Esophagus squamous epithelium (tissue), 5 donors: Measurements from ENCODE around the gene SERPINC1. TPM values are rescaled to one million over a fixed set of nuclear protein-coding genes. Genes with fewer than 3 reads are reported as not detected.
"Not testable (repeated sequence)": the region's sequence is repeated elsewhere in the genome, so short reads cannot be mapped to it uniquely, and the experiment has no call there.

ENCODE experiments used
- DNase-seq: peaks from one replicate; lab custom pipeline; 2025; lab: John Stamatoyannopoulos, UW
- H3K27ac ChIP-seq, 4 donors: fragments of 200-600 bp; sonication (generic); one replicate each; pipeline ENCODE4 v1.5.1; 2016 to 2019; ENCODE audit warnings: mild to moderate bottlenecking in 1 of 4
- H3K27me3 ChIP-seq, 4 donors: fragments of 200-600 bp; sonication (generic); 1 replicate in 3 of 4; 2 replicates in 1 of 4; pipeline versions ENCODE4 v1.5.1 to v1.6.0; 2017 to 2021; ENCODE audit warnings: antibody characterized with exemption in 1 of 4
- H3K36me3 ChIP-seq, 3 donors: fragments of 200-600 bp; sonication (generic); one replicate each; pipeline ENCODE4 v1.5.1; 2016 to 2019
- H3K4me1 ChIP-seq, 3 donors: fragments of 200-600 bp; sonication (generic); one replicate each; pipeline ENCODE4 v1.5.1; 2017 to 2019
- H3K4me3 ChIP-seq, 4 donors: fragments of 200-600 bp; sonication (generic); 1 replicate in 3 of 4; 2 replicates in 1 of 4; pipeline ENCODE4 v1.5.1; 2016 to 2019; ENCODE audit warnings: mild to moderate bottlenecking in 2 of 4, moderate library complexity in 1 of 4
- H3K9me3 ChIP-seq, 3 donors: fragments of 200-600 bp; sonication (generic); one replicate each; pipeline ENCODE4 v1.5.1; 2016 to 2019
- POLR2A ChIP-seq, 4 donors: fragments of 450-650 bp; IDR thresholded peaks; one replicate each; pipeline ENCODE4 v1.6.1; 2017; ENCODE audit warnings: antibody characterized with exemption in 4 of 4, mild to moderate bottlenecking in 4 of 4, moderate library complexity in 3 of 4
- WGBS, 2 donors: methylation state at CpG; one replicate each; pipeline ENCODE4 v1.1.5; 2018; 5-methylcytosine and 5-hydroxymethylcytosine counted together
- intact Hi-C: fragments of 100-400 bp; cut with DNase I; formaldehyde crosslinking; loops from one replicate; pipeline ENCODE4 v1.15.0; 2022
- total RNA-seq, 4 donors: library from RNA; depleted of rRNA; stranded (reverse); fragments of >200 nt; gene quantifications; one replicate each; pipeline ENCODE4 v1.1.0, GENCODE V29; 2016
- TF ChIP-seq, protein P1 (sequence below), 6 experiments: fragments of 450-650 bp in 4 of 6; fragments of 200-600 bp in 2 of 6; sonication (generic) in 2 of 6; IDR thresholded peaks; one replicate each; pipeline ENCODE4 v1.5.1; 2016 to 2019; ENCODE audit warnings: antibody characterized with exemption in 6 of 6, mild to moderate bottlenecking in 4 of 6, moderate library complexity in 4 of 6
- donor health status: DM: yes; HTN: yes; CAD: no.

The SERPINC1 gene
- total RNA-seq, 4 donors from 2014 or later: not detected

DNA sequence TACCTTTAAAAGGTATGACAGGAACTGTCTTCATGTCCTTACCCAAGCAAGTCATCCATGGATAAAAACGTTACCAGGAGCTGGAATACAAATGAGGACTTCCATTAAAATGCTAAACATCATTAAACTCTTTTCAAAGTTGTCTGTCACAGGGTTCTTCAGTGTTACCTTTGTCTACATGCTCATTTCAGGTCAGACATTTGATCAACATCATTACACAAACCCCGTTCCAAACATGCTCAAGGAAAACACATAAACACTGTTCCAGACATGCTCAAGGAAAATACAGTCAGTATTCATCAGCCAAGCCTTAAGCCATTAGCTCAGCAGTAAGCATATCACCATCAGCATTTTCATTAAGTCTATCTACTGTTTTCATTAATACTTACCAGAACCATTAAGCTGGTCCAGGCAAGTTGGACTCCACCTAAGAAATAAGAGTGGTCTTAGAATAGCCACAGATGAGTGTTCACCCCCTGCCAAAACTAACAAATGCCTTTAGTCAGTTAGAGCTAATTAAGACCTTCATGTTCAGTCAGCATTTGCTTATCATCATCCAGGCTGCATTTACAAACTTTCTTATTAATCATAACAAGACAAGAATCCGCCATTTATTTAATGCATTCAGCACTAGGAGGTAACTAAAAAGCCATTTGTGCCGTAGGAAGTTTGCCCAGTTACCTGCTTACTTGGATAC is 51.5 kb downstream of the SERPINC1 start:
- H3K36me3 ChIP-seq: peaks cover 8 to 64% (median 17%) of the 10 kb centered on the region in 3 donors
- intact Hi-C loops: no loop called here
- H3K27me3 ChIP-seq: no peaks in the 10 kb centered on the region
- H3K4me3 ChIP-seq: peak overlapping the region; percentile 74 to 94 (median 81)
- TF ChIP-seq POLR2A (IDR thresholded peaks at IDR 0.05): no peak
- TF ChIP-seq, protein P1, sequence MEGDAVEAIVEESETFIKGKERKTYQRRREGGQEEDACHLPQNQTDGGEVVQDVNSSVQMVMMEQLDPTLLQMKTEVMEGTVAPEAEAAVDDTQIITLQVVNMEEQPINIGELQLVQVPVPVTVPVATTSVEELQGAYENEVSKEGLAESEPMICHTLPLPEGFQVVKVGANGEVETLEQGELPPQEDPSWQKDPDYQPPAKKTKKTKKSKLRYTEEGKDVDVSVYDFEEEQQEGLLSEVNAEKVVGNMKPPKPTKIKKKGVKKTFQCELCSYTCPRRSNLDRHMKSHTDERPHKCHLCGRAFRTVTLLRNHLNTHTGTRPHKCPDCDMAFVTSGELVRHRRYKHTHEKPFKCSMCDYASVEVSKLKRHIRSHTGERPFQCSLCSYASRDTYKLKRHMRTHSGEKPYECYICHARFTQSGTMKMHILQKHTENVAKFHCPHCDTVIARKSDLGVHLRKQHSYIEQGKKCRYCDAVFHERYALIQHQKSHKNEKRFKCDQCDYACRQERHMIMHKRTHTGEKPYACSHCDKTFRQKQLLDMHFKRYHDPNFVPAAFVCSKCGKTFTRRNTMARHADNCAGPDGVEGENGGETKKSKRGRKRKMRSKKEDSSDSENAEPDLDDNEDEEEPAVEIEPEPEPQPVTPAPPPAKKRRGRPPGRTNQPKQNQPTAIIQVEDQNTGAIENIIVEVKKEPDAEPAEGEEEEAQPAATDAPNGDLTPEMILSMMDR (IDR thresholded peaks at IDR 0.05): no peak
- H3K27ac ChIP-seq: peak overlapping the region in 3 of 4 donors; percentile 35 to 99 (median 94)
- H3K9me3 ChIP-seq: no peaks in the 10 kb centered on the region
- DNase-seq: no peak
- peaks cover 0 to 53% (median 29%) of the 10 kb centered on the region in 3 donors for H3K4me1 ChIP-seq
- WGBS, 2 donors: 14 to 28% methylated on average over 4 of the region's 4 CpGs

DNA sequence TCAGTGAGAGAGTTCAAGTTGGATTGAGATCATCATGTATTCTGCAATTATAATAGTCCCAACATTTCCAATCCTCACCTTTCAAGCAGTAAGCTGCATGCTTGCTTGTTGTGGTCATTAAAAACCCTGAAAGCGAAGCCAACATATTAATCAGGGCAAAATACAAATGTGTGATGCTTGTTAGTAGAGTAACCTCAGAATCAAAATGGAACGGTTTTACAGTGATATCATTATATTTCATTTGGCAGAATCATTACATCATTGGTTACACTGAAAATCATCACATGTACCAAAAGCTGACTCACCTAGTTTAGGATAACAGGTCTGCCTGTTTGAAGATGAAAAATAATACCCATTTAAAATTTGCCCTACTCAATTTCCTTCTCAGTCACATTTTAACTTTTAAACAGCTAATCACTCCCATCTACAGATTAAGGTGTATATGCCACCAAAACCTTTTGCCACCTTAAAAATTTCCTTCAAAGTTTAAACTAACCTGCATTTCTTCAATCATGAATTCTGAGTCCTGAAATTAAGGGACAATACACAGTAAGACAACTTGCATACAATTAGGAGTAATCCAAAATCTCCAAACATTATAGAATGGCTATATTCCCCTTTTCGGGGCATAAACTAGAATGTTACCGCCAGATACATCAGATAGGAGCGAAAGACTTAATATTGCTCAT is 52.8 kb downstream of the SERPINC1 start:
- H3K27me3 ChIP-seq: no peaks in the 10 kb centered on the region
- DNase-seq: no peak
- peak overlapping the region in 2 of 4 donors; percentile 4 for H3K27ac ChIP-seq
- 70 to 75% methylated on average over 5 of the region's 5 CpGs for WGBS, 2 donors
- TF ChIP-seq, protein P1 (IDR thresholded peaks at IDR 0.05): no peak
- TF ChIP-seq POLR2A (IDR thresholded peaks at IDR 0.05): no peak
- intact Hi-C loops: no loop called here
- H3K4me1 ChIP-seq: peaks cover 0 to 42% (median 26%) of the 10 kb centered on the region in 3 donors
- peak overlapping the region in 2 of 4 donors; percentile 86 to 94 for H3K4me3 ChIP-seq
- H3K9me3 ChIP-seq: no peaks in the 10 kb centered on the region
- peaks cover 8 to 75% (median 17%) of the 10 kb centered on the region in 3 donors for H3K36me3 ChIP-seq

DNA sequence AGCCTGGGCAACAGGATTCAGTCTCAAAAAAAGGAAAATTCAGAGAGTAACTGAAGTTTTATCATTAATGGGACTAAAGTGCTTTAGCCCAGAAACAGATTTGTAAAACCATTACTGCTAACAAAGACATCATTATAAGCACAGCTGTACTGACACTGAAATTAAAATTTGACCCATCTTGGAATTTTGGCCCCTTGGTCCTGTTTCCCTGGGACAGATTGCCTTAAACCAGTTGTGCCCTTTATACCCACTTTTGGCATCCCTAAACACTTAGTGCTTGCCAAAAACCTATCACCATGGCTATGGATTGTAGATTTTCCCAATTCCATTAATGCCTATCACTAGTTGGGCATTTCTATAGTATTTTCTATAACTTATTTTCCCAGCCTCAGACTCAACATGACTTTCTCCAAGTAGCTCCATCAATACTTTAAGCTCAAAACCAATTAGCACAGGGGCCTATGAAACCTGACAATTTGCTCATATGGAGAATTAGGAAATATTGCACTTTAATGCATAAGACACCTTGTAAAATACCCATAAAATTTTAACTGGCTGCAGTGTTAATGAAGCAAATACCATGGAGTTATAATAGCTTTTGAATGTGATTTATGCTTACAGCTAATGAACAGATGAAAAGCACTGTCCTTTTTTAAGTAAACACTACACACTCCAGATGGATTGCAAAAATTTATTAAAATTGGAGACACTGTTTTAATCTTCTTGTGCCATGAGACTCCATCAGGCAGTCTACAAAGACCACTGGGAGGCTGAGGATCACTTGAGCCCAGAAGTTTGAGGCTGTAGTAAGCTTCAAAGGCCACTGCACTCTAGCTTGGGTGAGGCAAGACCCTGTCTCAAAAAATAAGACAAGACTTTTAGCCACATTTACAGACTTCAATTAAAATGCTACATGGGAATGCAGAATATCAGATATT is 53.6 kb downstream of the SERPINC1 start:
- H3K4me3 ChIP-seq: no peak overlapping the region
- TF ChIP-seq, protein P1 (IDR thresholded peaks at IDR 0.05): no peak
- TF ChIP-seq POLR2A (IDR thresholded peaks at IDR 0.05): no peak
- no peaks in the 10 kb centered on the region for H3K9me3 ChIP-seq
- peaks cover 8 to 84% (median 17%) of the 10 kb centered on the region in 3 donors for H3K36me3 ChIP-seq
- intact Hi-C loops: no loop called here
- peaks cover 0 to 36% (median 24%) of the 10 kb centered on the region in 3 donors for H3K4me1 ChIP-seq
- no peak for DNase-seq
- H3K27ac ChIP-seq: no peak overlapping the region
- H3K27me3 ChIP-seq: no peaks in the 10 kb centered on the region

DNA sequence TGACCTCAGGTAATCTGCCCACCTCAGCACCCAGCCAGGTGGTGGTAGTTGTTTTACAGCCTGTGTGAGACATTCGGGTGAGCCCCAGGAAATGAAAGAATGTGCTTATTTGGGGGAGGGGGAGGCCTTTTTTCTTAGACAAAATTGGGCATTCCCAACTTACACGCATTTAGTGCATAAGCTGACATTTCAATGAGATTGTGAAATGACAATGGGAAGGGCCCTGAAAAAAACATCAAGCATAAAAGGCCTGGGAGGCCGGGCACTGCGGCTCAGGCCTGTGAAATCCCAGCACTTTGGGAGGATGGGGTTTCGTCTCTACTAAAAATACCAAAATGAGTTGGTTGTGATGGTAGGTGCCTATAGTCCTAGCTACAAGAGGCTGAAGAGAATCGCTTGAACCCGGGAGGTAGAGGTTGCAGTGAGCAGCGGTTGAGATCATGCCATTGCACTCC is 54.3 kb downstream of the SERPINC1 start:
- intact Hi-C loops: no loop called here
- Histone ChIP-seq H3K9me3 (no peaks in the 10 kb centered on the region), H3K27ac (no peak overlapping the region), H3K27me3 (no peaks in the 10 kb centered on the region), H3K36me3 (peaks cover 8 to 91% (median 17%) of the 10 kb centered on the region in 3 donors), H3K4me1 (peaks cover 0 to 36% (median 24%) of the 10 kb centered on the region in 3 donors), H3K4me3 (no peak overlapping the region)
- no peak for DNase-seq
- TF ChIP-seq, protein P1 (IDR thresholded peaks at IDR 0.05): no peak
- no peak for TF ChIP-seq POLR2A (IDR thresholded peaks at IDR 0.05)
- WGBS, 2 donors: 62 to 68% methylated on average over 7 to 8 of the region's 8 CpGs

DNA sequence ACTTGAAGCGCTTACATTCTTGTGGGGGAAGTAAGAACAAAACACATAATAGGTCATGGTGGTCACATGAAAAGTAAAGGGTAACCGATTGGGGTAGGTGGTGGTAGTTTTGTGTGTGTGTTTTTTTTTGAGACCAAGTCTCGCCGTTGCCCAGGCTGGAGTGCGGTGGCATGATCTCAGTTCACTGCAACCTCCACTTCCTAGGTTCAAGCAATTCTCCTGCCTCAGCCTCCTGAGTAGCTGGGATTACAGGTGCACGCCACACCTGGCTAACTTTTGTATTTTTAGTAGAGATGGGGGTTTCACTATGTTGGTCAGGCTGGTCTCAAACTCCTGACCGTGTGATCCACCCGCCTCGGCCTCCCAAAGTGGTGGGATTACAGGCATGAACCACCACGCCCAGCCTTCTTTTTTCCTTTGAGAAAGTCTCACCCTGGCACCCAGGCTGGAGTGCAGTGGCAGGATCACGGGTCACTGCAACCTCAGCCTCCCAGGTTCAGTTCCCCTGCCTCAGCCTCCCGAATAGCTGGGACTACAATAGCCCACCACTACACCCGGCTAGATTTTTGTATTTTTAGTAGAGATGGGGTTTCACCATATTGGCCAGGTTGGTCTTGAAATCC is 54.9 kb downstream of the SERPINC1 start:
- H3K27ac ChIP-seq, H3K9me3 ChIP-seq, H3K27me3 ChIP-seq, intact Hi-C loops, H3K4me3 ChIP-seq, DNase-seq: not testable (repeated sequence)
- peaks cover 8 to 96% (median 17%) of the 10 kb centered on the region in 3 donors for H3K36me3 ChIP-seq
- WGBS, 2 donors: 55 to 61% methylated on average over 7 to 9 of the region's 13 CpGs
- peaks cover 0 to 35% (median 24%) of the 10 kb centered on the region in 3 donors for H3K4me1 ChIP-seq
